PC-3 (cell line): ENCODE measurements around the gene UQCC3. TPM values are rescaled to one million over a fixed set of nuclear protein-coding genes. Genes with fewer than 3 reads are reported as not detected.
"Not testable (repeated sequence)": the region's sequence is repeated elsewhere in the genome, so short reads cannot be mapped to it uniquely, and the experiment has no call there.

Experiments
- ATAC-seq: fragments of 200-7000 bp; cut with Tn5 transposase; 2 replicates; pipeline ENCODE4 v1.9.1; 2020; ENCODE audit warnings: mild to moderate bottlenecking, moderate library complexity
- BruUV-seq: library from RNA; stranded (reverse); fragments of 400-500 nt; replicated peaks from 2 replicates; lab custom pipeline; 2021; lab: Mats Ljungman, UMichigan
- CTCF ChIA-PET: fragments of 300-600 bp; sonication (Branson Sonifier 250); formaldehyde crosslinking; loops from one replicate; lab custom pipeline; 2022; ENCODE audit warnings: antibody characterized with exemption; lab: Charles Lee
- POLR2A ChIA-PET: fragments of 300-600 bp; sonication (Branson Sonifier 250); formaldehyde crosslinking; loops from one replicate; lab custom pipeline; 2022; ENCODE audit warnings: antibody characterized with exemption; ENCODE audit not compliant: unreplicated experiment; lab: Charles Lee
- DNase-seq: peaks from one replicate; pipeline ENCODE4 v3.0.0-alpha.2; 2015
- H2AFZ ChIP-seq: fragments of 300-600 bp; sonication (generic); 2 replicates; pipeline ENCODE4 v1.6.0; 2016; ENCODE audit warnings: antibody characterized with exemption, low read length
- H3F3A ChIP-seq: fragments of 300-600 bp; sonication (generic); one replicate; pipeline ENCODE4 v1.6.0; 2017; ENCODE audit warnings: antibody characterized with exemption, low read length, control low read depth, mild to moderate bottlenecking; ENCODE audit not compliant: unreplicated experiment
- H3K27ac ChIP-seq: fragments of 300-600 bp; sonication (generic); 2 replicates; pipeline ENCODE4 v1.5.1; 2016; ENCODE audit warnings: mild to moderate bottlenecking, low read length
- H3K27me3 ChIP-seq: fragments of 300-600 bp; sonication (generic); 2 replicates; pipeline ENCODE4 v1.6.1; 2016; ENCODE audit warnings: low read length, mixed read lengths
- H3K36me3 ChIP-seq: fragments of 300-600 bp; sonication (generic); 2 replicates; pipeline ENCODE4 v1.6.1; 2016; ENCODE audit warnings: low read depth, mixed run types, low read length, mixed read lengths
- H3K4me1 ChIP-seq: fragments of 300-600 bp; sonication (generic); 2 replicates; pipeline ENCODE4 v1.5.1; 2016; ENCODE audit warnings: low read length; ENCODE audit not compliant: insufficient read depth
- H3K4me2 ChIP-seq: fragments of 300-600 bp; sonication (generic); 2 replicates; pipeline ENCODE4 v1.6.0; 2016; ENCODE audit warnings: low read length
- H3K4me3 ChIP-seq: fragments of 300-600 bp; sonication (generic); 2 replicates; pipeline ENCODE4 v1.5.1; 2016; ENCODE audit warnings: mild to moderate bottlenecking, low read length, mixed read lengths
- H3K79me2 ChIP-seq: fragments of 300-600 bp; sonication (generic); 2 replicates; pipeline ENCODE4 v1.6.1; 2017; ENCODE audit warnings: low read length, mixed read lengths
- H3K9ac ChIP-seq: fragments of 300-600 bp; sonication (generic); 2 replicates; pipeline ENCODE4 v1.6.0; 2016; ENCODE audit warnings: mild to moderate bottlenecking, low read length
- H3K9me2 ChIP-seq: fragments of 300-600 bp; sonication (generic); replicated peaks from 2 replicates; pipeline ENCODE4 v1.6.1; 2016; ENCODE audit warnings: mixed run types, low read length, mixed read lengths
- H3K9me3 ChIP-seq: fragments of 300-600 bp; sonication (generic); 2 replicates; pipeline ENCODE4 v1.6.1; 2016; ENCODE audit warnings: low read length, mixed read lengths
- H4K20me1 ChIP-seq: fragments of 300-600 bp; sonication (generic); 2 replicates; pipeline ENCODE4 v1.6.1; 2016; ENCODE audit warnings: low read length, mixed read lengths
- EZH2 ChIP-seq: fragments of 300-600 bp; sonication (generic); IDR thresholded peaks from one replicate; pipeline ENCODE4 v1.6.1; 2017; ENCODE audit warnings: antibody characterized with exemption, mild to moderate bottlenecking, low read length; ENCODE audit not compliant: unreplicated experiment
- EZH2phosphoT487 ChIP-seq: fragments of 300-600 bp; sonication (generic); IDR thresholded peaks from 2 replicates; pipeline ENCODE4 v1.6.1; 2018; ENCODE audit warnings: mild to moderate bottlenecking, antibody characterized with exemption, low read length, borderline replicate concordance
- intact Hi-C: fragments of 100-400 bp; cut with micrococcal nuclease; formaldehyde crosslinking; loops from 2 replicates; pipeline ENCODE4 v1.9.0; 2023
- total RNA-seq: library from RNA; depleted of rRNA; stranded (reverse); fragments of >200 nt; gene quantifications from 2 replicates; pipeline ENCODE4 v1.2.3, GENCODE V29; 2014
- TF ChIP-seq, protein P1 (sequence below): fragments of 300-600 bp; sonication (generic); conservative IDR thresholded peaks from 2 replicates; pipeline ENCODE4 v1.5.1; 2017; ENCODE audit warnings: antibody characterized with exemption, low read depth, mild to moderate bottlenecking, low read length

UQCC3 gene
- total RNA-seq, 1 experiment from 2014 or later = 83.6 TPM

DNA sequence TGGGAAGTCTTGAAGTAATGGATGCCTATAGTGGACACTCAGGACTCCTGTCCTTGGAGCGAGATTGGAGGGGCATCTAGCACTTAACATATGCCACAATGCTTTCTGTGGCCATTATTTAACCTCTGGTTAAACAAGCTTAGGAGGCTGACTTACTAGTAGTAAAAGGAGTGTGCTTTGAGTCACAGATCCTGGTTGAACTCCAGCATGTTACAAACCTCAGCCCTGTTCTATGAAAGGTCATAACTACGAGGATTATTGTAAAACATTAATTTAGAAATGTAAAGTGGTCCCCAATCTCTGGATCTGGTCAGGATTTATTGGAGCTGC lies 1.7 kb downstream of the UQCC3 start:
- Histone ChIP-seq H3K9me2 (no peaks in the 10 kb centered on the region), H4K20me1 (no peaks in the 10 kb centered on the region), H3K9ac (0 out of 2 replicates have a peak overlapping the region, but pooled peaks have one; percentile 91), H2AFZ (no peak overlapping the region), H3K4me3 (peak overlapping the region; percentile 92), H3K79me2 (peaks cover 75% of the 10 kb centered on the region), H3K4me1 (peaks cover 42% of the 10 kb centered on the region), H3K9me3 (no peaks in the 10 kb centered on the region), H3K27me3 (no peaks in the 10 kb centered on the region), H3K27ac (peak overlapping the region; percentile 80), H3K36me3 (peaks cover 4% of the 10 kb centered on the region), H3F3A (peaks cover 11% of the 10 kb centered on the region), H3K4me2 (peak overlapping the region; percentile 85)
- peak; percentile 66 for DNase-seq
- ATAC-seq = peak; percentile 21
- TF ChIP-seq, protein P1, sequence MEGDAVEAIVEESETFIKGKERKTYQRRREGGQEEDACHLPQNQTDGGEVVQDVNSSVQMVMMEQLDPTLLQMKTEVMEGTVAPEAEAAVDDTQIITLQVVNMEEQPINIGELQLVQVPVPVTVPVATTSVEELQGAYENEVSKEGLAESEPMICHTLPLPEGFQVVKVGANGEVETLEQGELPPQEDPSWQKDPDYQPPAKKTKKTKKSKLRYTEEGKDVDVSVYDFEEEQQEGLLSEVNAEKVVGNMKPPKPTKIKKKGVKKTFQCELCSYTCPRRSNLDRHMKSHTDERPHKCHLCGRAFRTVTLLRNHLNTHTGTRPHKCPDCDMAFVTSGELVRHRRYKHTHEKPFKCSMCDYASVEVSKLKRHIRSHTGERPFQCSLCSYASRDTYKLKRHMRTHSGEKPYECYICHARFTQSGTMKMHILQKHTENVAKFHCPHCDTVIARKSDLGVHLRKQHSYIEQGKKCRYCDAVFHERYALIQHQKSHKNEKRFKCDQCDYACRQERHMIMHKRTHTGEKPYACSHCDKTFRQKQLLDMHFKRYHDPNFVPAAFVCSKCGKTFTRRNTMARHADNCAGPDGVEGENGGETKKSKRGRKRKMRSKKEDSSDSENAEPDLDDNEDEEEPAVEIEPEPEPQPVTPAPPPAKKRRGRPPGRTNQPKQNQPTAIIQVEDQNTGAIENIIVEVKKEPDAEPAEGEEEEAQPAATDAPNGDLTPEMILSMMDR = no peak
- TF ChIP-seq EZH2 (no peak), EZH2phosphoT487 (no peak)
- intact Hi-C loops = loop anchor here (5.0 kb wide), 1 partner anchor 71 kb away; the partner anchor contains the start of gene MTA2
- ChIA-PET CTCF (no interaction called here), POLR2A (interaction anchor here (0.6 kb wide), 1 partner anchor 32 kb away, joined by 3 read pairs; no protein-coding TSS in a partner anchor)
- no TSS peak for BruUV-seq

DNA sequence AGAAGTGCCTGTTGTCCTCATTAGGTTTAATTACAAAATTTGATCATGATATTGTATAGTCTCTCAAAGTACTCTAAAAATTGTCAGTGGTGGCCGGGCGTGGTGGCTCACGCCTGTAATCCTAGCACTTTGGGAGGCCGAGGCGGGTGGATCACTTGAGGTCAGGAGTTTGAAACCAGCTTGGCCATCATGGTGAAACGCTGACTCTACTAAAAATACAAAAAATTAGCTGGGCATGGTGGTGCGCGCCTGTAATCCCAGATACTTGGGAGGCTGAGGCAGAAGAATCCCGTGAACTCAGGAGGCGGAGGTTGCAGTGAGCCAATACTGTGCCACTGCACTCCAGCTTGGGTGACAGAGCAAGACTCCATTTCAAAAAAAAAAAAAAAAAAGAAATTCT lies 3.9 kb downstream of the UQCC3 start:
- intact Hi-C loops = loop anchor here (5.0 kb wide), 1 partner anchor 52 kb away; the partner anchor contains the start of genes HNRNPUL2 and TTC9C
- BruUV-seq, H3K9me3 ChIP-seq, H3K9me2 ChIP-seq, H3K27ac ChIP-seq, H3K27me3 ChIP-seq, H3K4me2 ChIP-seq, DNase-seq, H4K20me1 ChIP-seq, H2AFZ ChIP-seq, POLR2A ChIA-PET, H3K36me3 ChIP-seq, H3K4me3 ChIP-seq, H3K9ac ChIP-seq, ATAC-seq, H3F3A ChIP-seq: not testable (repeated sequence)
- CTCF ChIA-PET = interaction anchor here (0.6 kb wide), 2 partner anchors 11 to 1241 kb away, joined by 3 to 8 read pairs; no protein-coding TSS in a partner anchor
- H3K4me1 ChIP-seq = peaks cover 36% of the 10 kb centered on the region
- H3K79me2 ChIP-seq = peaks cover 70% of the 10 kb centered on the region

DNA sequence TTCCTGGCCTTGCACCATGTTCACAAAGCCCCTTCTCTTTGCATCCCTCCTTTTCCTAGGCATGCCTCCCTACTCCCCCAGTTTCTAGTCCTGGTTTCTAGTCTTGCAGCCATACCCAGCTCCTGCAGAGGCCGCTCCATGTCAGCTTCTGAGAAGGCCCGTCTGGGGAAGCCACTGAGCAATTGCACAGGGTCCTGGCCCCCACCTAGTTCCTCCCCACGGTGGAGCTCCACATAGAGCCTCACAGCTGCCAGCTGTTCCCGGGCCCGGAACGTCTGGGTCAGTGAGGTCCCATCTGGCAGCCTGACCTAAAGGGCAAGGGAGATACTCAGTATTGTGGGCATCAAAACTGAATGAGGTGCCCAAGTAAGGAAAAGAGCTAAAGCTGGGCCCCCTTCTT lies 5.2 kb downstream of the UQCC3 start:
- intact Hi-C loops = loop anchor here (5.0 kb wide), 1 partner anchor 51 kb away; the partner anchor contains the start of genes HNRNPUL2 and TTC9C
- ChIA-PET CTCF (interaction anchor here (0.5 to 0.7 kb wide), 2 partner anchors 185 to 344 kb away, joined by 3 to 15 read pairs; no protein-coding TSS in a partner anchor), POLR2A (interaction anchor here (0.6 to 1.6 kb wide), 2 partner anchors 12 to 33 kb away, joined by 5 to 6 read pairs; partner anchors contain the start of genes C11orf98 and CSKMT)
- peak overlapping the region; percentile 94 for H3K4me2 ChIP-seq
- H2AFZ ChIP-seq = no peak overlapping the region
- no peaks in the 10 kb centered on the region for H3K9me3 ChIP-seq
- H3K4me3 ChIP-seq = no peak overlapping the region
- TF ChIP-seq, protein P1 = no peak; the same call in 1 of the 2 replicates
- no peak overlapping the region for H3K27ac ChIP-seq
- no peaks in the 10 kb centered on the region for H4K20me1 ChIP-seq
- BruUV-seq = no TSS peak
- H3K9me2 ChIP-seq = no peaks in the 10 kb centered on the region
- ATAC-seq (no peak), DNase-seq (no peak)
- H3K36me3 ChIP-seq = peaks cover 4% of the 10 kb centered on the region
- H3K79me2 ChIP-seq = peaks cover 57% of the 10 kb centered on the region
- peaks cover 8% of the 10 kb centered on the region for H3F3A ChIP-seq
- no peak overlapping the region for H3K9ac ChIP-seq
- H3K27me3 ChIP-seq = no peaks in the 10 kb centered on the region
- H3K4me1 ChIP-seq = peaks cover 34% of the 10 kb centered on the region
